Endothelial cell of umbilical vein (primary cell): Measurements from ENCODE around the gene UBE2G1. TPM values are rescaled to one million over a fixed set of nuclear protein-coding genes. Genes with fewer than 3 reads are reported as not detected.

ENCODE experiments used
- BruUV-seq: library from RNA; stranded (reverse); fragments of 400-500 nt; replicated peaks from 2 replicates; lab custom pipeline; 2021; lab: Mats Ljungman, UMichigan
- CTCF ChIA-PET: fragments of 300-600, 350-600 bp; sonication (Branson Sonifier 250); formaldehyde crosslinking; loops from one replicate; lab custom pipeline; 2021; ENCODE audit warnings: antibody characterized with exemption, inconsistent platforms; lab: Charles Lee
- POLR2A ChIA-PET: fragments of 300-600, 350-600 bp; sonication (Branson Sonifier 250); formaldehyde crosslinking; loops from one replicate; lab custom pipeline; 2021; ENCODE audit warnings: antibody characterized with exemption, inconsistent platforms; lab: Charles Lee
- DNase-seq: peaks from one replicate; pipeline ENCODE4 v3.0.0-alpha.2; 2011; ENCODE audit warnings: low read depth, low spot score
- FAIRE-seq: peaks from 2 replicates; lab custom pipeline; 2011; peaks lifted over from hg19 to GRCh38; lab: Jason Lieb, UNC
- H2AFZ ChIP-seq: 2 replicates; pipeline ENCODE4 v1.6.0; 2012; ENCODE audit warnings: low read depth, low read length, control low read depth, inconsistent platforms
- H3K27ac ChIP-seq: 2 replicates; pipeline ENCODE4 v1.5.1; 2011; ENCODE audit warnings: low read depth, mild to moderate bottlenecking, control low read depth, low read length, moderate library complexity; ENCODE audit not compliant: insufficient read depth
- H3K27me3 ChIP-seq, 2 experiments: 2 replicates each; pipeline versions ENCODE4 v1.6.0 to v1.6.1; 2011; ENCODE audit warnings: low read length in 2 of 2, mixed read lengths in 1 of 2; ENCODE audit not compliant: control insufficient read depth in 2 of 2, insufficient read depth in 2 of 2
- H3K36me3 ChIP-seq, 2 experiments: 2 replicates in 1 of 2; 3 replicates in 1 of 2; pipeline ENCODE4 v1.5.1; 2011; ENCODE audit warnings: low read length in 2 of 2, mild to moderate bottlenecking in 1 of 2, moderate library complexity in 1 of 2; ENCODE audit not compliant: control insufficient read depth in 2 of 2, insufficient read depth in 2 of 2; ENCODE audit errors: extremely low read depth in 1 of 2
- H3K4me1 ChIP-seq: 3 replicates; pipeline ENCODE4 v1.5.1; 2011; ENCODE audit warnings: mild to moderate bottlenecking, low read length; ENCODE audit not compliant: control insufficient read depth, insufficient read depth; ENCODE audit errors: extremely low read depth
- H3K4me2 ChIP-seq: 2 replicates; pipeline ENCODE4 v1.6.1; 2011; ENCODE audit warnings: low read length, control low read depth, mixed read lengths; ENCODE audit not compliant: insufficient read depth
- H3K4me3 ChIP-seq, 3 experiments: fragments of 200-600 bp in 1 of 3; sonication (generic), shearing (Covaris generic) in 1 of 3; replicated peaks in 1 of 3; 2 replicates each; pipeline ENCODE4 v1.5.1; 2011 to 2016; ENCODE audit warnings: control low read depth in 3 of 3, low read length in 3 of 3, mild to moderate bottlenecking in 2 of 3, inconsistent platforms in 1 of 3, low read depth in 1 of 3, moderate library complexity in 1 of 3; ENCODE audit not compliant: insufficient read depth in 1 of 3
- H3K79me2 ChIP-seq: 2 replicates; pipeline ENCODE4 v1.6.0; 2012; ENCODE audit warnings: low read length, inconsistent platforms; ENCODE audit not compliant: control insufficient read depth, insufficient read depth
- H3K9ac ChIP-seq: replicated peaks from 2 replicates; pipeline ENCODE3; 2011; ENCODE audit warnings: low read length, control low read depth; ENCODE audit not compliant: insufficient read depth; ENCODE audit errors: extremely low read depth
- H3K9me1 ChIP-seq: replicated peaks from 3 replicates; pipeline ENCODE4 v1.6.0; 2011; ENCODE audit warnings: mild to moderate bottlenecking, low read length; ENCODE audit not compliant: control insufficient read depth, insufficient read depth; ENCODE audit errors: extremely low read depth
- H3K9me3 ChIP-seq: replicated peaks from 2 replicates; pipeline ENCODE4 v1.5.1; 2012; ENCODE audit warnings: low read length, inconsistent platforms; ENCODE audit not compliant: control insufficient read depth, insufficient read depth
- H4K20me1 ChIP-seq: replicated peaks from 2 replicates; pipeline ENCODE3; 2011; ENCODE audit warnings: mild to moderate bottlenecking, low read length; ENCODE audit not compliant: control insufficient read depth, insufficient read depth; ENCODE audit errors: extremely low read depth
- CTCF ChIP-seq, 2 donors: IDR thresholded peaks; 1 replicate in 1 of 2; 2 replicates in 1 of 2; pipeline ENCODE4 v1.5.1; 2011; ENCODE audit warnings: low read length in 2 of 2, mild to moderate bottlenecking in 2 of 2, moderate library complexity in 2 of 2, control low read depth in 1 of 2, inconsistent platforms in 1 of 2, low read depth in 1 of 2; ENCODE audit not compliant: insufficient read depth in 1 of 2; ENCODE audit errors: extremely low read depth in 1 of 2
- EZH2 ChIP-seq: IDR thresholded peaks from 2 replicates; pipeline ENCODE4 v1.6.1; 2012; ENCODE audit warnings: borderline replicate concordance, low read depth, mild to moderate bottlenecking, moderate library complexity, low read length, inconsistent platforms; ENCODE audit not compliant: severe bottlenecking
- FOS ChIP-seq: IDR thresholded peaks from 2 replicates; pipeline ENCODE4 v1.6.1; 2011; ENCODE audit warnings: mild to moderate bottlenecking, low read length, moderate library complexity, borderline replicate concordance; ENCODE audit not compliant: insufficient read depth
- GATA2 ChIP-seq: IDR thresholded peaks from 2 replicates; pipeline ENCODE4 v1.7.0; 2011; ENCODE audit warnings: low read depth, mild to moderate bottlenecking, moderate library complexity, mixed read lengths, low read length; ENCODE audit not compliant: insufficient read length, insufficient read depth
- JUN ChIP-seq: IDR thresholded peaks from 2 replicates; pipeline ENCODE4 v1.6.1; 2011; ENCODE audit warnings: borderline replicate concordance, low read depth; ENCODE audit not compliant: insufficient read length, insufficient read depth
- MYC ChIP-seq: IDR thresholded peaks from one replicate; pipeline ENCODE4 v1.6.1; 2011; ENCODE audit warnings: mild to moderate bottlenecking, low read depth, low read length
- POLR2A ChIP-seq: IDR thresholded peaks from 2 replicates; pipeline ENCODE4 v1.6.1; 2012; ENCODE audit warnings: low read depth, mild to moderate bottlenecking, control low read depth, low read length
- POLR2AphosphoS5 ChIP-seq: IDR thresholded peaks from 2 replicates; pipeline ENCODE4 v1.6.1; 2012; ENCODE audit warnings: low read depth, mild to moderate bottlenecking, control low read depth, low read length, moderate library complexity; ENCODE audit not compliant: insufficient read depth
- dilution Hi-C: fragments of 300-500 bp; cut with MboI; formaldehyde crosslinking; loops from one replicate; pipeline ENCODE4 v1.15.0; 2019; ENCODE audit warnings: low sequenced_read_pairs; ENCODE audit not compliant: extremely low pct_ligation_motif_present
- intact Hi-C: fragments of 100-400 bp; cut with micrococcal nuclease; formaldehyde crosslinking; loops from one replicate; pipeline ENCODE4 v1.10.0; 2022
- polyA plus RNA-seq, 4 experiments: library from polyadenylated mRNA; depleted of rRNA in 3 of 4; stranded (reverse) in 3 of 4; unstranded in 1 of 4; fragments of >200 nt; gene quantifications; 2 replicates each; pipeline versions ENCODE4 v1.2.1 to v1.2.3, GENCODE V29; 2011 to 2012; ENCODE audit warnings: missing spikeins in 1 of 4
- total RNA-seq: library from RNA; stranded (reverse); gene quantifications from 2 replicates; pipeline ENCODE4 v1.2.3, GENCODE V29; 2021
- TF ChIP-seq, protein P1 (sequence below): IDR thresholded peaks from 2 replicates; pipeline ENCODE4 v1.6.1; 2011; ENCODE audit not compliant: insufficient read depth, insufficient read length

Gene UBE2G1
- total and polyA plus RNA-seq, 2 donors (not counting 3 experiments of a cell fraction or from before 2014, with no cell fraction given), result 29.2 to 79.6 TPM

GRCh38 chr17:4319221-4319620 is 47.3 kb downstream of the UBE2G1 start:
- Histone ChIP-seq H3K4me2 (no peak overlapping the region), H3K36me3 (no peaks in the 10 kb centered on the region), H3K9ac (no peak overlapping the region), H4K20me1 (peaks cover 19% of the 10 kb centered on the region), H3K27ac (no peak overlapping the region), H3K27me3 (no peaks in the 10 kb centered on the region), H3K79me2 (peaks cover 92% of the 10 kb centered on the region), H2AFZ (no peak overlapping the region), H3K9me1 (no peaks in the 10 kb centered on the region), H3K9me3 (no peaks in the 10 kb centered on the region), H3K4me3 (no peak overlapping the region), H3K4me1 (no peaks in the 10 kb centered on the region)
- TF ChIP-seq JUN (no peak), FOS (no peak), EZH2 (no peak), CTCF (IDR thresholded peaks at IDR 0.05; ENCODE audit: extremely low read depth in 1 of 2, insufficient read depth in 1 of 2, low read depth in 1 of 2, low read length in 2 of 2) (no peak), POLR2A (no peak), GATA2 (no peak), POLR2AphosphoS5 (no peak), MYC (no peak)
- TF ChIP-seq, protein P1, sequence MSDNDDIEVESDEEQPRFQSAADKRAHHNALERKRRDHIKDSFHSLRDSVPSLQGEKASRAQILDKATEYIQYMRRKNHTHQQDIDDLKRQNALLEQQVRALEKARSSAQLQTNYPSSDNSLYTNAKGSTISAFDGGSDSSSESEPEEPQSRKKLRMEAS, result no peak
- DNase-seq (no peak), FAIRE-seq (no peak)
- ChIA-PET CTCF (interaction anchor here (0.9 kb wide), 1 partner anchor 15 kb away, joined by 3 read pairs; no protein-coding TSS in a partner anchor), POLR2A (no interaction called here)
- dilution Hi-C loops, result no loop called here
- intact Hi-C loops, result no loop called here
- no TSS peak for BruUV-seq
